GM18907 (cell line): ENCODE measurements around the gene ITGA7.

Source experiments
- ATAC-seq: cut with Tn5 transposase; IDR thresholded peaks from one replicate; pipeline ENCODE4 v1.9.1; 2021; ENCODE audit warnings: mild to moderate bottlenecking, moderate library complexity; ENCODE audit not compliant: unreplicated experiment

The ITGA7 gene

GRCh38 chr12:55736780-55737580 is 29.3 kb upstream of the ITGA7 start:
- ATAC-seq = peak; percentile 36

DNA sequence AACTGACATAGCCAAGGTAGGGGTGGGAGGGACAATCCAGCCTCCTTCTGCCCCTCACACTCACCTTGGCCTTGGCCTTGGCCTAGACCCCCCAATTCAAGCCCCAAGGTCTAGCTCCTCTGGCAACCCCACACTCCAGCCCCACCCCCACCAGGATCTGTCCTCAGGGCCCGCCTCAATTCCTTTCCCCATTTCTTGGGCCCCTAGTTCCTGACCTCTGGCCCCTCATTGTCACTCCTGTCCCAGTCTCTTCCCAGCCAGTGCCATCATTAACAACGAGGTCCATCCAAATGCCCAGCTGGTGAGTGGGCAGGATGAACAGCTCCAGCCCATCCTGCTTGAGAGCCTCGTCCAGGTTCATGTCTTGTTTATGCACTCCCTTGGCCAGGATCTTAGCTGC is 28.4 kb upstream of the ITGA7 start:
- ATAC-seq = no peak

DNA sequence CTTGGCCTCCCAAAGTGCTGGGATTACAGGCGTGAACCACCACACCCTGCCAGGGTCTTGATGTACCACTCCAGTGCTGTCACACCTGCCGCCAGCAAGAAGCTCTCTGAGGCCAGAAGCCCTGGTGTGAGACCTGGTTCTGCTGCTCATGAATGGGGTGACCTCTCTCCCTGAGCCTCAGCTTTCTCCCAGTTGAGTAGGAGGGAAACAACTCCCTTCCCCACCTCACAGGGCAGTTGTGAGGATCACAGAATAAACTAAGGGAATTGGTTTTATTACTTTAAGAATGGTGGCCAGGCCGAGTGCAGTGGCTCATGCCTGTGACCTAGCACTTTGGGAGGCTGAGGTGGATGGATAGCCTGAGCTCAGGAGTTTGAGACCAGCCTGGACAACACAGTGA is 26.9 kb upstream of the ITGA7 start:
- no peak for ATAC-seq

GRCh38 chr12:55733858-55734257 is 26.2 kb upstream of the ITGA7 start:
- no peak for ATAC-seq

- no peak for ATAC-seq
These were observed 25.4 kb upstream of the ITGA7 start for GRCh38 chr12:55733021-55733555.

DNA sequence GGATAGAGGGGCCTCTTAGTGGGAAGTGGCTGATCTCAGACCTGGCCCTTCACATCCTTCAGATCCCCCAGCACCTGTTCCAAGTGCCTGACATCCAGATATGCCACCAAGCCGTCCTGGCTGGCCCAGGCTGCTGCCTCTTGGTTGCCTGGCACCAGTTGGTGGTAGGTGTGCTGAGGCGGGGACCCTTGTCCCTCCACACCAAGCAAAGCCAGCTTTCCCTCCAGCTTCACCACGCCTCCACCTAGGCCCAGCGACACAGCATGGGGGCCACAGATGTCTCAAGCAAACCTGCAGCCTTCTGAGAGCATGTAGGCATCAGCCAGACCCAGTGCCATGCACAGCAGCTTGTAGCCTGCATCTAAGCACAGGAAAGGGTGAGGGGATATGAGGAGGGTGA is 24.6 kb upstream of the ITGA7 start:
- ATAC-seq = no peak

- ATAC-seq = peak; percentile 57
These were observed 22.4 kb upstream of the ITGA7 start for GRCh38 chr12:55729819-55730818.

DNA sequence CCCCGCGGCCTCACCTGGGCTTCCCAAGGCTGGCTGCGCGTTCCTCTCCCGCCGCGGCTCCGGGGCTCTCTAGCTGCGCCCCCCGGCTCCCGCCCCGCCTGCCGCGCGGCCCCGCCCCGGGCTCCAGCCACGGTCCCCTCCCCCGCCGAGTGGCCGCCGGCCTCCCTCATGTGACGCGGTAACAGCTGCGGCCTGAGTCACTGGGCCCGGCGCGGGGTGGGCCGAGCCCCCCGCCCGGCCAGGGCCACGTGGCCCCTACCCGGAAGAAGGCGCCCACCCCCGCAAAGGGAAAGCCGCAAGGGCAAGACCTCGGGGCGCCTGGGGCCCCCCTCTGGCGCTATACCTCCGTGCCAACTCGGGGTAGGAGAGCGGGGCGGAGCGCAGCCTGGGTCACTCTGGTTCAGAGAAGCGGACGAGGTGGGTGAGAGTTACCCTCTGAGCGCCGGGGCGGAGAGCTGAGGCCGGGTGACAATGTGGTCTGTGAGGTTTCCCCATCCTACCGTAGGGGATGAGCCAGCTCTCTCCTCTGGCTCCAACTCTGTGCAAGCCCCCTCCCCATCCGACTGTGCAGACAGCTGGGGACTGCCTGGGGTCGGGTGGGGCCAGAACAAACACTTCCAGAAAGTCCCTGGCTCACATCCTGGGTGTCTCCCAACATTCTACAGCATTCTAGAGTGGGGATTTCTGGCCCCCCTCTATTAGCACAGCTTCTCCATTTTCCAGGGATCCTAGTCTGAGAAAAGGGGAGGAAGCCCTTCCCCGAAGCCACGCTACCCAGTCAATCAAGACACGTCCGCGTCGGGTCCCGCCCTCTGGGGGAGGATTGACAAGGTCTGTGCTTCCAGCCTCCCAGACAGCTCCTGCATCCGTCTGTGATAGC is 21.5 kb upstream of the ITGA7 start, which contains the start of gene CD63:
Gene CD63 (minus strand): TSS at position 71 of the 880 bp plus-strand sequence. CDS start 668 bp downstream, outside the sequence.
- peak; percentile 65 for ATAC-seq

DNA sequence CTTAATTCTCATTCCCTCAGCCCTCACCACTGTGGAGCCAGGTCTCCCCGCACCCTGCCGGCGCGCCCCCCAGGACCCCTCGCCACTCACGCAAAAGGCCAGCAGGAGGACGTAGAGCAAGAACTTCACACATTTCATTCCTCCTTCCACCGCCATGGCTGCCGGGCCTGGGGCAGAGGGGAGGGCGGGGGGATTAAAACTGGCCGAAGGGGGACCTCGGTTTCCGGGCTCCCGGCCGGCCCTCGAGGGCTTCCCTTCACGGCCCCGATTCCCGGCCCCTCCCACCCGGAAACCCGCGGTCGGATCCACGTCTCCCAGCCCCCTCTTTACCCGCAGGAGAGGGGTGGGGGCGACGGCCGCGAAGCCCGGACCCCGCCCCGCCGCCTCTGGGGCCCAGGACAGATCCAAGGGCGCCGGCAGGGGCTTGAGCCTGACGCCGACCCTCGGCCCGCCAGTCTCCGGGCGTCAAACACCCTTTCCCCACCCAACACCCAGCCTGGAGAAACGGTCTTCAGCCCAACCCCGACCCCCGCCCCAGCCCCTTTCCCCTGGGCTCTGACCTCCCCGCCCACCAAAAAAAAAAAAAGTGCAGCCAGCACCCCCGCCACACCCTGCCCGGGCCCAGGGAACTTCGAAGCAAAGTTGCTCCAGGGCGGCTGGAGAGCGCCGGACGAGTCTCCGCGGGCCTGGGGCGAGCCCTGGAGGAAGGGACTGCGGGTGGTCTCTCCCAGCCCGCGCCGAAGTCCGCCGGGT is 20.7 kb upstream of the ITGA7 start:
- peak; percentile 16 for ATAC-seq

- no peak for ATAC-seq
These were observed 20.0 kb upstream of the ITGA7 start for GRCh38 chr12:55727643-55728185.

DNA sequence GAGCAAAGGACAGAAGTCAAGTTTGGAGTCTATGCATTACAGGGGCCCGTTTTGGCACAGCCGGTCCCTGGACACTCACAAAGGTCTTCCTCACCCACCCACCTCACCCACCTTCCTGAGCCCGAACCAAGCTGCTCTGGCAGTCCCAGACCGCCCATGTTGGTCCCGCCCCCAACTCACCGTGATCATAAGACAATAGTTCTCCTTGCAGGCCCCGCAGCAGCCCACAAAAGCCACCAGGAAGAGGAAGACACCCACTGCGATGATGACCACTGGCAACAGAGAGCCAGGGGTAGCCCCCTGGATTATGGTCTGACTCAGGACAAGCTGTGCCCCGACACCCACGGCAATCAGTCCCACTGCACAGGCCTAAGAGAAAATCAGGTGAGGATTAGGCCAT is 19.3 kb upstream of the ITGA7 start:
- no peak for ATAC-seq

- ATAC-seq = no peak
These were observed 17.9 kb upstream of the ITGA7 start for GRCh38 chr12:55725556-55725955.

DNA sequence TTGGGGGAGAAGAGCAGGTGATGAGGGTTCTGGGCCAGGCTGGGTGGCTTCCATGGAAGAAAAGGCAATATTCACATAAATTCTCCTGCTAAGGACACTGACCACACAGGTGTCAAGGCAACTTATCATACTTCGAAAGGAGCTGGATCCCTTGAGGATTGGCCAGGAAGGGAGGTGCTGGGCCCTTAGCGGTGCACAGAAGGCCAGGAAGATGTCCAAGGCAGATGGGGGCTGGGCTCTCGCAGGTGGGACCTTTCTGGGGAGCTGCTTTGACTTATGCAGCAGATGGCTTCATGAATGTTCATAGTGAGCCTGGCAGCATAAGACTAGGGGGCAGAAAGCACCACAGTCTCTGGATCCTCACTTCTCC is 17.2 kb upstream of the ITGA7 start:
- ATAC-seq = no peak

GRCh38 chr12:55724226-55724939 is 16.7 kb upstream of the ITGA7 start:
- no peak for ATAC-seq

DNA sequence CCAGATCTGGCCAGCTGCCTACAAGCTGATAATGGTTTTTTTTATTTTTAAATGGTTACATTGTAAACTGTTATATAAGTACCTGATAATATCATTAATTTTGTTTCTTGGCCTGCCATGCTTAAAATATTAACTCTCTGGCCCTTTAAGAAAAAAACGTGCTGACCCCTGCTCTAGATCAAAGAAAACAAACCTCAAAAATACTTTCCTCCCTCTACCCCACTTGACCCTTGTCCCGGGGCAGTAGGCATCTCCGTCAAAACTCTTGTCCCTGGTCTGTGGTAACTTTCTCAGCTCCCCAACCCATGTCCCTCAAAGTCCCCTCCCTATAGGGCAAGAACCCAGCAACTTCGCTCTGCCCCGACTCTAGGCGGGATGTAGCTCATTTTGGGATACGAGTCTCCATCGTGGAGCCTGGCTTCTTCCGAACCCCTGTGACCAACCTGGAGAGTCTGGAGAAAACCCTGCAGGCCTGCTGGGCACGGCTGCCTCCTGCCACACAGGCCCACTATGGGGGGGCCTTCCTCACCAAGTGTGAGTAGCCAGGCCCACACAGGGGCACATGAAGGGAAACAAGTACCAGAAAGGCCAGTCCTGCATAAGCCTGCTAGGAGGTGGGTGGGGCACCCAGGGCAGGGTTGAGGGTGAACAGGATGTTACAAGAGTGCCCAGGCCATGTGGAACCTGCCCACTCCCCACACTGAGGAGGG is 16.0 kb upstream of the ITGA7 start:
- ATAC-seq = no peak

DNA sequence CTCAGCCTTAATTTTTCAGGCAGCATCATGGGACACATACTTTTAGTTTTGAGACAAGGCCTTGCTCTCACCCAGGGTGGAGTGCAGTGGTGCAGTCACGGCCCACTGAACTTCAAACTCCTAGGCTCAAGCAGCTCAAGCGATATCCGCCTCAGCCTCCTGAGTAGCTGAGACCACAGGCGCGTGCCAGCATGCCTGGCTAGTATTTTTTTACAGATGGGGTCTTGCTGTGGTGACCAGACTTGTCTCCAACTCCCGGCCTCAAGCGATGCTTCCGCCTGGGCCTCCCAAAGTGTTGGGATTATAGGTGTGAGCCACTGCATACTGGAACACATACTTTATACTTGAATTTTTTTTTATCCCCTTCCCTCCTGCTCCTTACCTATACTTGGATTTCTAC is 15.2 kb upstream of the ITGA7 start:
- no peak for ATAC-seq

GRCh38 chr12:55721601-55722213 is 14.0 kb upstream of the ITGA7 start:
- no peak for ATAC-seq
